Activated CD8-positive, alpha-beta T cell treated with anti-CD3 and anti-CD28 coated beads for 36 hours (primary cell): ENCODE data around the gene EOGT. TPM values are rescaled to one million over a fixed set of nuclear protein-coding genes. Genes with fewer than 3 reads are reported as not detected.

Source experiments
- ATAC-seq: fragments of 200-7000 bp; cut with Tn5 transposase; one replicate; pipeline ENCODE4 v1.10.0; 2021; ENCODE audit warnings: mild to moderate bottlenecking, moderate library complexity
- CTCF ChIA-PET: fragments of 350-600 bp; sonication (Branson Sonifier 250); formaldehyde crosslinking; loops from one replicate; lab custom pipeline; 2021; ENCODE audit warnings: antibody characterized with exemption; lab: Charles Lee
- POLR2A ChIA-PET: fragments of 350-600 bp; sonication (Branson Sonifier 250); formaldehyde crosslinking; loops from one replicate; lab custom pipeline; 2021; ENCODE audit warnings: antibody characterized with exemption; lab: Charles Lee
- DNase-seq: peaks from one replicate; pipeline ENCODE4 v3.0.0-alpha.2; 2020
- H3K27ac Mint-ChIP-seq: one replicate; pipeline ENCODE4 v1.8.0; 2021; ENCODE audit warnings: mild to moderate bottlenecking, mixed read lengths
- H3K27me3 Mint-ChIP-seq: one replicate; pipeline ENCODE4 v1.8.0; 2021; ENCODE audit warnings: mixed read lengths
- H3K36me3 Mint-ChIP-seq: one replicate; pipeline ENCODE4 v1.8.0; 2021; ENCODE audit warnings: low read depth, mixed read lengths
- H3K4me1 Mint-ChIP-seq: one replicate; pipeline ENCODE4 v1.8.0; 2021; ENCODE audit warnings: low read depth, mixed read lengths
- H3K4me3 Mint-ChIP-seq: one replicate; pipeline ENCODE4 v1.8.0; 2021; ENCODE audit warnings: mild to moderate bottlenecking, moderate library complexity, mixed read lengths
- H3K9me3 Mint-ChIP-seq: one replicate; pipeline ENCODE4 v1.8.0; 2021; ENCODE audit warnings: mixed read lengths
- intact Hi-C: fragments of 100-400 bp; cut with micrococcal nuclease; formaldehyde crosslinking; loops from one replicate; pipeline ENCODE4 v1.10.0; 2022
- total RNA-seq, 2 experiments: library from RNA; stranded (reverse); gene quantifications; one replicate each; pipeline ENCODE4 v1.2.3, GENCODE V29; 2021
- TF ChIP-seq, protein P1 (sequence below): fragments of 200-600 bp; IDR thresholded peaks from one replicate; pipeline ENCODE4 v1.8.0; 2022; ENCODE audit warnings: antibody characterized with exemption, mild to moderate bottlenecking

EOGT gene
- total RNA-seq, 2 experiments from 2014 or later, result 4.3 to 4.9 TPM

- ChIA-PET CTCF (no interaction called here), POLR2A (interaction anchor here (1.4 kb wide), 1 partner anchor 18 kb away, joined by 3 read pairs; no protein-coding TSS in a partner anchor)
- Mint-ChIP-seq H3K27me3 (no peaks in the 10 kb centered on the region), H3K9me3 (no peaks in the 10 kb centered on the region), H3K4me1 (peaks cover 16% of the 10 kb centered on the region), H3K4me3 (no peak overlapping the region), H3K36me3 (peaks cover 50% of the 10 kb centered on the region), H3K27ac (peak overlapping the region; percentile 76)
- DNase-seq, result no peak
- TF ChIP-seq, protein P1, sequence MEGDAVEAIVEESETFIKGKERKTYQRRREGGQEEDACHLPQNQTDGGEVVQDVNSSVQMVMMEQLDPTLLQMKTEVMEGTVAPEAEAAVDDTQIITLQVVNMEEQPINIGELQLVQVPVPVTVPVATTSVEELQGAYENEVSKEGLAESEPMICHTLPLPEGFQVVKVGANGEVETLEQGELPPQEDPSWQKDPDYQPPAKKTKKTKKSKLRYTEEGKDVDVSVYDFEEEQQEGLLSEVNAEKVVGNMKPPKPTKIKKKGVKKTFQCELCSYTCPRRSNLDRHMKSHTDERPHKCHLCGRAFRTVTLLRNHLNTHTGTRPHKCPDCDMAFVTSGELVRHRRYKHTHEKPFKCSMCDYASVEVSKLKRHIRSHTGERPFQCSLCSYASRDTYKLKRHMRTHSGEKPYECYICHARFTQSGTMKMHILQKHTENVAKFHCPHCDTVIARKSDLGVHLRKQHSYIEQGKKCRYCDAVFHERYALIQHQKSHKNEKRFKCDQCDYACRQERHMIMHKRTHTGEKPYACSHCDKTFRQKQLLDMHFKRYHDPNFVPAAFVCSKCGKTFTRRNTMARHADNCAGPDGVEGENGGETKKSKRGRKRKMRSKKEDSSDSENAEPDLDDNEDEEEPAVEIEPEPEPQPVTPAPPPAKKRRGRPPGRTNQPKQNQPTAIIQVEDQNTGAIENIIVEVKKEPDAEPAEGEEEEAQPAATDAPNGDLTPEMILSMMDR, result no peak
- ATAC-seq, result peak; percentile 53
- intact Hi-C loops, result no loop called here
These were observed 20.0 kb upstream of the EOGT start for GRCh38 chr3:69033470-69033869.

- Mint-ChIP-seq H3K4me3 (no peak overlapping the region), H3K9me3 (no peaks in the 10 kb centered on the region), H3K27ac (peak overlapping the region; percentile 64), H3K36me3 (peaks cover 54% of the 10 kb centered on the region), H3K27me3 (no peaks in the 10 kb centered on the region), H3K4me1 (peaks cover 16% of the 10 kb centered on the region)
- ATAC-seq (no peak), DNase-seq (no peak)
- TF ChIP-seq, protein P1, result no peak
- POLR2A ChIA-PET, result interaction anchor here (1.4 kb wide), 1 partner anchor 18 kb away, joined by 3 read pairs; no protein-coding TSS in a partner anchor
- CTCF ChIA-PET, result no interaction called here
- intact Hi-C loops, result no loop called here
These were observed 19.3 kb upstream of the EOGT start for GRCh38 chr3:69032737-69033136.

- Mint-ChIP-seq H3K27me3 (no peaks in the 10 kb centered on the region), H3K27ac (peak overlapping the region; percentile 63), H3K4me1 (peaks cover 16% of the 10 kb centered on the region), H3K9me3 (no peaks in the 10 kb centered on the region), H3K4me3 (no peak overlapping the region), H3K36me3 (peaks cover 57% of the 10 kb centered on the region)
- intact Hi-C loops, result no loop called here
- DNase-seq (no peak), ATAC-seq (no peak)
- TF ChIP-seq, protein P1, result no peak
- CTCF ChIA-PET, result no interaction called here
- POLR2A ChIA-PET, result interaction anchor here (1.3 kb wide), 1 partner anchor 20 kb away, joined by 5 read pairs; the partner anchor contains the start of gene TMF1
These were observed 18.7 kb upstream of the EOGT start for GRCh38 chr3:69032142-69032541.

DNA sequence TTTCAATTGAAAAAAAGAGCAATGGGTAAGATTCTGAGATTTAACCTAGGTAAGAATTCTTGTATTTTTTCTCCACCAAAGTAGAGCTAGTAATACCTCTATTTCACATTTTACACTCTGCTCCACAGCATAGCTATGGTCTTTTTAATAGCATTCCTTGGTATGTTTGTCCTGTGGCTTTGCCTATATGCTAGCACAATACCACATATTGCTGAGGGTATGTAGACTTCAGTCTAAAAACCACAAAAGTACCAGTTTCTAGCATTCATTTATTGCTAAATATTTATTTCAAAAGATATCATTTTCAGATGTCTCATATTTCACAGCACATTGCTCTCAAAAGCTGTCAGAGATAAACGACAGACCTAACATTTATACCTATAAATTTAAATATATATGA lies 18.2 kb upstream of the EOGT start:
- no peak for DNase-seq
- Mint-ChIP-seq H3K27me3 (no peaks in the 10 kb centered on the region), H3K9me3 (no peaks in the 10 kb centered on the region), H3K4me1 (peaks cover 16% of the 10 kb centered on the region), H3K4me3 (no peak overlapping the region), H3K36me3 (peaks cover 54% of the 10 kb centered on the region), H3K27ac (no peak overlapping the region)
- no peak for ATAC-seq
- TF ChIP-seq, protein P1, result no peak
- POLR2A ChIA-PET, result interaction anchor here (1.3 kb wide), 1 partner anchor 21 kb away, joined by 5 read pairs; the partner anchor contains the start of gene TMF1
- CTCF ChIA-PET, result no interaction called here
- intact Hi-C loops, result no loop called here

- Mint-ChIP-seq H3K9me3 (no peaks in the 10 kb centered on the region), H3K27me3 (no peaks in the 10 kb centered on the region), H3K4me1 (peaks cover 6% of the 10 kb centered on the region), H3K27ac (no peak overlapping the region), H3K36me3 (peaks cover 15% of the 10 kb centered on the region), H3K4me3 (no peak overlapping the region)
- ChIA-PET CTCF (interaction anchor here (0.6 kb wide), 1 partner anchor 138 kb away, joined by 3 read pairs; no protein-coding TSS in a partner anchor), POLR2A (no interaction called here)
- no peak for DNase-seq
- intact Hi-C loops, result no loop called here
- TF ChIP-seq, protein P1, result no peak
- ATAC-seq, result no peak
These were observed 7.4 kb upstream of the EOGT start for GRCh38 chr3:69020857-69021256.
